Measurements from ENCODE around the gene SOX5. TPM values are rescaled to one million over a fixed set of nuclear protein-coding genes. Genes with fewer than 3 reads are reported as not detected.

SOX5 gene
- total RNA-seq (2014; rRNA removed; shearing (Covaris generic)), result 0.57 TPM in 1 of 2 replicates, not detected in the other

- DNase-seq (ENCODE audit: low spot score), result no peak
Observed at GRCh38 chr12:23949348-23950209, at the start of gene SOX5. Gene SOX5 (minus strand): TSS chr12:23949670. CDS start chr12:23949601, 69 bp downstream.

DNA sequence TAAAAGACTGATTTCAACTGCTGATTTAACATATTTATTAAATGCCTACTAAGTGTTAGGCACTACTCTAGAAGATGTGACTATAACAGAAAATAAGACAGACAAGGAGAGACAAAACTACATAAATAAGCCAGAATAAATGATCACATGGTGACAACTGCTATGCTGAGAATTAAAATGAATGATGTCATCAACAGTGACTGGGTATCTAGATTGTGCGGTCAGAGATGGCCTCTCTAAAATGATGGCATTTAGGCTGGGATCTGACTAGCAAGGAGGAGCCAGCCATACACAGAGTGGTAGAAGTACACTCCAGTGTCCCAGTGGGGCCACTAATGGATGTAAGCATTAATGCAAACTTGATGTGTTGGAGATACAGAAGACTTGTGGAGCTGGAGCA lies 37.6 kb upstream of the SOX5 start:
- no peak for DNase-seq (ENCODE audit: low spot score)

- no peak for DNase-seq (ENCODE audit: low spot score)
Observed at GRCh38 chr12:23980826-23981225, 31.4 kb upstream of the SOX5 start.

DNA sequence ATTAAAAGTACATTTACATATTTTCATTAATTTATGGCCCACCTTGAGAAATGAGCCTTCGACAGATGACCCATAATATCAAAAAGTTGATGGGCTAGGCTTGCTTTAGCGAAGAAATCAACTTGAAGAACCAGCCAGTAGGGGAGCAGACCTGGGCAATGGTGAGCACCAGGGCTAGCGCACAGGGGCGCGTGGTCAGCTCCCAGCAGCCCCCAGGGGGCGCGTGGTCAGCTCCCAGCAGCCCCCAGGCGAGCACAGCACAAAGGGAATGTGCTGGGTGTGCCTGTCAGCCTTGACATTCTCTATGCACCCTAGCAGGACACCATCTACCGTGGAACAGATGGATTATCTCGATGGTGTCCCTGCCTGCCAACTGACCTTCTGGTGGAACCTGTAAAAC lies 15.3 kb upstream of the SOX5 start:
- DNase-seq (ENCODE audit: low spot score), result no peak

GRCh38 chr12:23959826-23960225 lies 10.4 kb upstream of the SOX5 start:
- DNase-seq (ENCODE audit: low spot score), result no peak

DNA sequence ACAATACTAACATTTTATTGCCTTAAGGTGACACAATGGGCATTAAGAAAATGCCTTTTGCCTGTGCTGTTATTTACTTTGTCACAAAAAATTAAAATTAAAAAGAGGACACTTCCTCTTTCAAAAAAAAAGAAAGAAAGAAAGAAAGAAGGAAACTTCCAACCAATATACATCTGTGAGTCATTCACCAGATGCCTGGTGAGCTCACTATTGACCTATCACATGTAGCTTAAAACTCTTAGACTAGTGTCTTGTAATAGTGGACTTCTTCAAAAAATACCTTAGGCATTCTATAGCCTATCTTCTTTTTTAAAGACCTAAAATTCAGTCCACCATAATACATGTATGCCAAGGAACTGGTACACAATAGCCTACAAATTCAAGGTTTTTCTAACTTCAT lies 4.9 kb upstream of the SOX5 start:
- no peak for DNase-seq (ENCODE audit: low spot score)

- DNase-seq (ENCODE audit: low spot score), result no peak
Observed at GRCh38 chr12:23952071-23952470, 2.6 kb upstream of the SOX5 start.

GRCh38 chr12:23950775-23951451 lies 1.4 kb upstream of the SOX5 start:
- no peak for DNase-seq (ENCODE audit: low spot score)

GRCh38 chr12:23950210-23950774 lies 822 bp upstream of the SOX5 start:
- DNase-seq (ENCODE audit: low spot score), result no peak

DNA sequence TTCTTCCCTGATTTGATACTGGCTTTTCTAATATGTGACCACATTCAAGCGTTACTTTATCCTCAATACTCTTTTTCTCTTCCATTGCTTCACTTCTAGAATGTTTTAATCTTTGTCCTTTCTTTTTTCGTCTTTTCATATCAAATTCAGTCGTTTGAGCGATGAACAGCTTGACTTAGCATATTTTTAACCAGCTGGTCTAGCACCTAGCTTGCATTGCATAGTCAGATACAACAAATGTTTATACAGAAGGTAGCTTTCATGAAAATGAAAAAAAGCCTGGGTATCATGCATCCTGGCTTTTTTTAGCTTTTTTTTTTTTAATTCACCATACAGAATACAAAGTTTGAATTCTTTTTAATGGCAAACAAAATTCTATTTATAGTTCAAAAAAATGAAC lies 1.2 kb downstream of the SOX5 start:
- no peak for DNase-seq (ENCODE audit: low spot score)

- DNase-seq (ENCODE audit: low spot score), result no peak
Observed at GRCh38 chr12:23947395-23947794, 2.1 kb downstream of the SOX5 start.

DNA sequence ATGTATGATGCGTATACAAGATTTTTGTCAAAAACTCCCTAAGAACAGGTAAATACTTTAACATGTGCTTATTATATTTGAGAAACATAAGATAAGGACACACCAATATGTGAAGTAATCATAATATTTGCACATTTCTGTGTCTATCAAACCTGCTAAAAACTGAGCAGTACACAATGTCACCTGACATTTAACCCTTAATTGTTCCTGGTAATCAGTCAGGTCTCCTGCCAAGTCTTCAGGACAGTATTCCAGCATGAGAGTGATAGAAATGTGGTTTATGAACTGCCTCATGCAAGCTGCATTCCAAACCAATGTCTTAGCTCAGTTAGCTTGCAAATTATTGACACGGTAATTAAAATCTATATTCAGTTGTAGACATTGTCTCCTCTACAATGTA lies 4.2 kb downstream of the SOX5 start:
- DNase-seq (ENCODE audit: low spot score), result no peak

GRCh38 chr12:23944067-23944466 lies 5.4 kb downstream of the SOX5 start:
- no peak for DNase-seq (ENCODE audit: low spot score)

DNA sequence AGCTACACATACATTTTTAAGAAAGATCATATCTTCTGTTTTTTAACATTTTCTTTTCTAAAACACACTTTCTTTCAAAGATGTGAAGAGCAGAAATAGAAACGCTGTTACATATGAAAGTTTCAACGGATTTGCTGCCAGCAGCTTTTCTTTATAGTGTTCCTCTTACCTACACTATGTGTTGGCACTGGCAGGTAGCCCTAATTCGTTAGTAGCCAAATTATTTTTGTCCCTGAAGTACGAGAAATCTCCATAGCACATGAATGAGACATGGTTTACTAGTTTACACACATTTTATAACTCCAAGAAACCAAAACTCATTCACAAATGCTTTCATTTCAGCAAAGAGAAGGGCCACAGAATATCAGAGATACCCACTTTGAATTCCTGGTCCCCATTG lies 6.6 kb downstream of the SOX5 start:
- no peak for DNase-seq (ENCODE audit: low spot score)

DNA sequence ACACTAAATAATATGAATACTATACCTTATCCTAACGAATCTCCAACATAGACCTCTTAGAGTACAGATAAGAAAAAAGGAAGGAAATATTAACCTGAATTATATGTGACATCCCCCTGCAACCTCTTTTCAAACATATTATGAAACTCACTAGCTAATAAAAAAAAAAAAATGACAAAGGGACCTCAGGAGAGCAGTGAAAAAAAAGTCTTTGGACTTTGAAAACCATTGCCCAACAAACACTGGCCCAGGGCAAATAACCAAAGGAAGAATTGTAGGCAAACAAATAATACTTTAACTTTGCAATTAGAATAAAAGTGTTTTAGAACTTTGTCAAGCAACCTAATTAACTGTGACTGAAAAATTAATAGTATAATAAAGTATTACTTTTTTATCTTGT lies 7.7 kb downstream of the SOX5 start:
- DNase-seq (ENCODE audit: low spot score), result no peak

DNA sequence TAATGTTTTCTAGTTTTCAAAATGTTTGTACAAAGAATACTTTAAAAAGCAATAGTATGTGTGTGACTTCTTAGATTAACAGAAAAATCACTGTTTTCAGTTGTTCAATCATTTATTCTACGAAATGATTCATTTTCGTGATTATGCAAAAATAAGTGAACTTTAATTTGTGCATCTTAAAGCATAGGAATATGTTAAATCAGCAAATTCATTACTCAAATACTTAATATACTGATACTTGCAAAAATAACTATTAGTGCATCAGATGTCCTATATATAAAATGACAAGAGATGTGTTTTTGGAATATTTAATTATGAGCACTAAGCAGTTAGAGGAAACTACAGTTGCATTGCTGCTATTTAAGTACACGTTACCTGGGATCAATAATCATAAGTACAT lies 11.0 kb downstream of the SOX5 start:
- no peak for DNase-seq (ENCODE audit: low spot score)

- DNase-seq (ENCODE audit: low spot score), result no peak
Observed at GRCh38 chr12:23931176-23931575, 18.3 kb downstream of the SOX5 start.

DNA sequence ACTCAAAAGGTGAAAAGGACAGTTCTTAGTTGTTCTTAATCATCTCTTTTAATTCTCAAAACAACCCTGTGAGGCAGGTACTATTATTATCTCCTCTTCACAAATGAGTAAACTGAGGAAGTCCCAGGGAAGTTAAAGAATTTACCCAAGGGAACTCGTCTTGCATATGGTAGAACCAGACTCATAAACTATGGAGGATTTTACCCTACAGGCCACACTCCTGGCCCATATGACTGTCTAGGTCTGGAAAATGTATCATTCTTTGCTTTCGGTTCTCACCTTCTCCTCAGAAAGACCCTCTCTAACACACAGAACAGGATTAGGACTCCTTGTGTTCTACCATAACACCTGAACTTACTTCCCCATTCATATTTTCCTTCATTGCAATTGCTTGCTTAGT lies 18.9 kb downstream of the SOX5 start:
- no peak for DNase-seq (ENCODE audit: low spot score)

DNA sequence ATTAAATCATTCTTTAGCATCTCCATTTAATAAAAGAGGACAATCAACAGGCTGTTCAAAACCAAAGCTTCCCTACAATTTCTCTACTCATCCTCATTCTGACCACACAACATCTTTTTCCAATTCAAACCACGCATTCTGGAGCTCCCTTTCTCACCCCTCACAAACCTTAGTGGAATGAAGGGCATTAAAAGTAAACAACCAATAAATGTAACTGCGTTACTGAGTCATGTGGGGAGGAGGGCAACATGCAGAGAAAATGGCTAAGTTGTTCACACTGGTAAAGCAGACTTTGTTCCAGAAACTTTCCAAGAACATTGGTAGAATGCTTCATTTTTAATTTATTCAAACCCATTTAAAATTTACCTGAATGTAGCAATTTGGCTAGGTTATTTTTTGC lies 19.6 kb downstream of the SOX5 start:
- no peak for DNase-seq (ENCODE audit: low spot score)

- no peak for DNase-seq (ENCODE audit: low spot score)
Observed at GRCh38 chr12:23927907-23928306, 21.6 kb downstream of the SOX5 start.

DNA sequence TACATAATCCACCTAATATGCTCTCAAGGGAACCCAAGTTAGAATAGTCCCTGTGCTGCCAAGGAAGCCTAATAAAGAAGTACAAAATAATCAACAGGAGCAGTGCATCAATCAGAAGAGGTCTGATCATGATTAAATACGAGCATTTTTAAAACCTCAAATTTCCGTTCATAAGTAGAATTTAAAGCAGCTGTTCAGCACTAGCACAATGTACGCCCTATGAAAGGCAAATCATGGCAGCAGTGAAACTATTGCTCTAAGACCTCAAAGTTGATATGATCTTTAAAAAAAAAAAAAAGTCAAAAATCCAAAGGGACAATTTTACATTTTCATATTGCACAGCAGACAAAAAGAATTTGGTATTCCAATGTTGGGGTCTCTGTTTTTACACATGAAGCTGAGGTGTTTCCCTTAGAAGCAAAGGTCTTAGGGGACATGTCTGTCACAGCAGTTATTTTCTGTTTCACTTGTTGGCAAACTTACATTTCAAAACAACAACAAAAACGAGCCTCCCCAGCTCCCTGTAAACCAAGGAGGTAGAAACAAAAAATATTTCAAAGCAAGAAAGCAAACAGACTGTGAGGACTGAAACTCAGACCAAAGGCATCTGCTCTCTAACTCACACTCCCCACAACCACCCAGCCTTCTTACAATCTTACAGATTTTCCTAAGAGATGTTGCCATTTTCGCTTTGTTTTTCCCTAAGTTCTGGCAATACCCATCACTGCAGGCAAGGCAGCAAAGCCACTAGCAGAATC lies 28.2 kb downstream of the SOX5 start:
- no peak for DNase-seq (ENCODE audit: low spot score)

GRCh38 chr12:23911574-23911973 lies 37.9 kb downstream of the SOX5 start:
- no peak for DNase-seq (ENCODE audit: low spot score)

Measured in HT-29 (cell line).